AG04449 (cell line): ENCODE results near the gene ENC1.

Source experiments
- CTCF ChIA-PET: fragments of 350-600 bp; formaldehyde crosslinking; extraction: SDS; loops from one replicate; lab custom pipeline; 2021; ENCODE audit warnings: antibody characterized with exemption; lab: Yijun Ruan, JAX
- POLR2A ChIA-PET: fragments of 400-600, 350-600 bp; formaldehyde crosslinking; extraction: SDS; loops from one replicate; lab custom pipeline; 2020; ENCODE audit warnings: antibody characterized with exemption, inconsistent platforms; lab: Yijun Ruan, JAX
- DNase-seq: peaks from one replicate; pipeline ENCODE4 v3.0.0-alpha.2; 2010; ENCODE audit warnings: low read depth, low spot score
- H3K4me3 ChIP-seq: 2 replicates; pipeline ENCODE4 v1.5.1; 2011; ENCODE audit warnings: low read depth, mild to moderate bottlenecking, control low read depth, low read length
- CTCF ChIP-seq: IDR thresholded peaks from one replicate; pipeline ENCODE4 v1.5.1; 2011; ENCODE audit warnings: mild to moderate bottlenecking, moderate library complexity, low read length, control low read depth, inconsistent platforms; ENCODE audit not compliant: insufficient read depth; ENCODE audit errors: missing control alignments

The ENC1 gene

GRCh38 chr5:74642543-74642863, 2.0 kb upstream of the ENC1 start:
- TF ChIP-seq CTCF: no peak
- DNase-seq: no peak
- ChIA-PET CTCF (interaction anchor here (0.6 to 10.2 kb wide), 30 partner anchors 9 to 1051 kb away, joined by 3 to 143 read pairs (median 4); no protein-coding TSS in a partner anchor), POLR2A (interaction anchor here (0.9 kb wide), 1 partner anchor 704 kb away, joined by 4 read pairs; no protein-coding TSS in a partner anchor)
- no peak overlapping the region for H3K4me3 ChIP-seq

GRCh38 chr5:74641735-74642542, 1.4 kb upstream of the ENC1 start:
- TF ChIP-seq CTCF: peak; percentile 58
- H3K4me3 ChIP-seq: peak overlapping the region; percentile 96
- peak; percentile 45 for DNase-seq
- ChIA-PET CTCF (interaction anchor here (0.6 to 10.2 kb wide), 52 partner anchors 8 to 1051 kb away, joined by 3 to 143 read pairs (median 4); no protein-coding TSS in a partner anchor), POLR2A (interaction anchor here (0.9 to 1.8 kb wide), 3 partner anchors 326 to 735 kb away, joined by 4 read pairs; no protein-coding TSS in a partner anchor)

GRCh38 chr5:74640954-74641734, 616 bp upstream of the ENC1 start:
- ChIA-PET POLR2A (interaction anchor here (0.6 to 3.7 kb wide), 25 partner anchors 10 to 850 kb away, joined by 3 to 30 read pairs (median 4); no protein-coding TSS in a partner anchor), CTCF (interaction anchor here (0.7 to 10.2 kb wide), 51 partner anchors 8 to 1050 kb away, joined by 3 to 143 read pairs (median 4); no protein-coding TSS in a partner anchor)
- no peak for TF ChIP-seq CTCF
- DNase-seq: no peak
- H3K4me3 ChIP-seq: peak overlapping the region; percentile 96

- TF ChIP-seq CTCF: peak; percentile 43
- DNase-seq: no peak
- CTCF ChIA-PET: interaction anchor here (1.0 to 10.2 kb wide), 23 partner anchors 9 to 737 kb away, joined by 3 to 143 read pairs (median 4); no protein-coding TSS in a partner anchor
- H3K4me3 ChIP-seq: peak overlapping the region; percentile 96
- POLR2A ChIA-PET: interaction anchor here (0.6 to 3.7 kb wide), 18 partner anchors 8 to 822 kb away, joined by 3 to 30 read pairs (median 4); no protein-coding TSS in a partner anchor
Measured at GRCh38 chr5:74639807-74640449, 600 bp downstream of the ENC1 start.

- no peak for DNase-seq
- POLR2A ChIA-PET: interaction anchor here (0.8 to 3.7 kb wide), 4 partner anchors 8 to 478 kb away, joined by 3 to 30 read pairs (median 8); no protein-coding TSS in a partner anchor
- H3K4me3 ChIP-seq: peak overlapping the region; percentile 96
- no peak for TF ChIP-seq CTCF
- CTCF ChIA-PET: interaction anchor here (1.0 to 10.2 kb wide), 10 partner anchors 8 to 736 kb away, joined by 3 to 143 read pairs (median 4); no protein-coding TSS in a partner anchor
Measured at GRCh38 chr5:74638970-74639806, 1.3 kb downstream of the ENC1 start.
